HG03064 (cell line): ENCODE data around the gene BRINP1.

ENCODE experiments used
- ATAC-seq: cut with Tn5 transposase; IDR thresholded peaks from one replicate; pipeline ENCODE4 v1.9.1; 2021; ENCODE audit warnings: low read depth; ENCODE audit not compliant: unreplicated experiment

BRINP1 gene

DNA sequence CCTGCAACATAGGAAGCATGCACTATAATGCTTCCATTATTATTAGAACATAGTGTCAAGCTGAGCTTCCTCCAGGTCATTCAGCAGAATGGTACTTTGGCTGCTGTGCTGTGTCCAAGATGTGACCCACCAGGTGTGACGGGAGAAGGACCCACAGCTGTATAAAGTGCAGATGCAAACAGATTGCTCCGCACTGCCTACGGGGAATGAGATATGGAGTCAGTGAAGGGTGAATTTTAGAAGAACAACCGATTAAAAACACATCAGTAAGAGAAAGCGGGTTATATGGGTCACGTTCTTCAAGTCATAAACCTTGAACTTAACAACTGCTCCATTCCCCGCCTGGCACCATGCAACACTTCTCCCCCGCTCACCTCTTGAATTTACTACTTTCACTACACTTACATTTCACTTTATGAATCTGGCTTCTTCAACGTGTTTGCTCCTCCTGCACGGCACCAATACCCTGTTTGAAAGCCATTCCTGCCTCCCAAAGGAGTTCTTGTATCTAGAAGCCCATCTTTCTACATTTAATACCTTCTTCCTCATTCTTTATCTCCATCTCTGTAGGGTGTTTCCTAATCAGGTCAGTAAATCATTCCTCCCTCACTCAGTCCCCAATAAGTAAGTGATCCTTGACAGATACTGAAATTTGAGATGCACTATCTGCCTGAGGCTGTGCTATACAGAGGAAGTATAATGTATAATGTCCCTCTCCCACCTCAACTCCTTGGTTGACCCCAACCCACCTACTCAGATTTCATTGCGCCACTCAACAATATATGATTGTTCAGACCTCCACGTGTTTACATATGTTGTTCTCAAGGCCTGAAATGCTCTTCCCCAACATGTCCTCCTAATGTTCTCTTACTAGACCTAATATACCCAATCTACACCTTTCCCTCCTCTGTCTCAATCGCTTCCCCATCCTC, 25.9 kb downstream of the BRINP1 start:
- ATAC-seq = no peak

DNA sequence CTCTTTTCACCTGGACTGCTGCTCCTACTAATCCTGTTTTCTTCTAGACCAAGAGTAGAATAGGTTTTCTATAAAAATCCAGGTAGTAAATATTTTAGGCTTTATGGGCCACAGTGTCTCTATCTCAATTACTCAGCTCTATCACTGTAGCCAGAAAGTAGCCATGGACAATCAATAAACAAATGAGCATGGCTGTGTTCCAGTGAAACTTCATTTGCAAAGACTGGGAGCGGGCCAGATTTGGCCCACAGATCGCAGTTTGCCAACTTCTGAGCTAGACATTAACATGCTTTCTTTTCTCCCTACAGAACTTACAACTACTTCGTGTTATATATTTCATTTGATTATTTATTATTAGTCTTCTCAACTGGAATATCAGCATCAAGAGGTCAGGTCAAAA, 30.2 kb downstream of the BRINP1 start:
- ATAC-seq = no peak

DNA sequence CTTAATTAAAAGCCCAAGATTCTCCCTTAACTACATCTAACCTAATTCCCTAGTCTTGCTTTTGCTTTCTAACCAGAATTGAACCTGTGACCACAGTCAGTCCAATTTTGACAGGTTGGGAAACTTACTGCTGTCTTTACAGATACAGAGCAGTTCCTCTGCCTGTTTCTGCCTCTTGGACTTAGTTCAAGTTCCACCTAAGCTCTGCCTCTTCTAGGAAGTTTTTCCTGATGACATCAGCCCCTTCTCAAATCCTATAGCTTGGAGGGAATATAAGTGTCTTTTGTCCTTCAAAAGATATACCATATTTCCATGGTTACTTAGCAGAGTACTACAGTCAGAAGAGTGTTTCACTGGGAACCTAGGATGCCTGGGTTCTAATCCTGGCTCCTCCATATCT, 31.7 kb downstream of the BRINP1 start:
- no peak for ATAC-seq

DNA sequence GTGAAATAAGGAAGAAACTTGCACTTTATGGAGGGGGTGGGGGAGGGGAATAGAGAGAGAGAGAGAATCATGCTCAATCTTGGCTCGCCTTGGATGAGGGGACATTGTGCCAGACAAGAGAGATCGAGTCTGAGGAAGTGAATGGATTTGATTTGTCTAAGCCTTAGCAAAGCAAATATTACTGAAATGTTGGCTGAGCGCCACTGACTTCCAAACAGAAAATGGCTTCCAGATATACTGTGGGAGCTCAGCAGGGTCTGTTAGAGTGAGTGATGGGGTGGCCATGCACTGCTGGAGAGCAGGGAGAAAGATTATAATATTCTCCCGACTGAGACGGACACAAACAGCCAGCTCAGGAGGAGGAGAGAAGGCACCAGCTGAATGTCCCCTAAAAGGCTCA, 34.5 kb downstream of the BRINP1 start:
- ATAC-seq = no peak

- no peak for ATAC-seq
Measured at GRCh38 chr9:119333507-119334229, 35.6 kb downstream of the BRINP1 start.

DNA sequence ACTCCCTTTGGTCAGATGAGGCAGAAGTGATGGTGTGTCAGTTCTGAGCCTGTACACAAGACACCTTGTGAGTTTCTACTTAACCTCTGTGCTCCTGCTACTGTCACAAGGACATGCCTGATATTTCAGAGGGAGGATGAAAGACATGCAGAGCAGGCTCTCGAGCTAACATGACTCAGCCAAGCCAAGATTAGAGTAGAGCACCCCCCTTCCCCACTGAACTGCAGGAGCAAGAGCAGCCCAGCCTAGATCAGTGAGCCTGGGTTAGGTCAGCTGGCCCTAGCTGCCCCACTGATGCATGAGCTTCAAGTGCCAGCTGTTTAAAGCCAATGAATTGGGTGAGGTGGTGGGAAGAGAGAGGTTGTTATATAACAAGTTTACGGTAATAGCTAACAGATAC, 36.7 kb downstream of the BRINP1 start:
- no peak for ATAC-seq

- no peak for ATAC-seq
Measured at GRCh38 chr9:119322184-119322583, 47.1 kb downstream of the BRINP1 start.

DNA sequence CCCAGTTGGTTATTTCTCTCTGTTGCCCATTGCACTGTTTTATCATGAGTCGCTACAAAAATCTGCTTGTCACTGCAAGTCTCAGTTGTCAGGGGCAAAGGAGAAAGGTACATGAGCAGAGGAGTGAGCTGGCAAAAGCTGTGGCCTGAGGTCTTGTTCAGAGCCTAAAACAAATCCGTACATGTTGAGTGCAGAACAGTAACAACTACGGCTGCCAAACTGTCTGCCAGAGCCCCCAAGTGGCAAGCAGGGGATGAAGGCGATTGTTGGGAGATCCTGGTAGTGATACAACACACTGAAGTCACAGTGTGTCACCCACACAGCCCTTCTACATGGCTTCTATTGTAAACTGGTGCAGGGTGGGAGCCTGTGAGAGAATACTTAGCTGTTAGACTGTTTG, 50.9 kb downstream of the BRINP1 start:
- ATAC-seq = no peak

DNA sequence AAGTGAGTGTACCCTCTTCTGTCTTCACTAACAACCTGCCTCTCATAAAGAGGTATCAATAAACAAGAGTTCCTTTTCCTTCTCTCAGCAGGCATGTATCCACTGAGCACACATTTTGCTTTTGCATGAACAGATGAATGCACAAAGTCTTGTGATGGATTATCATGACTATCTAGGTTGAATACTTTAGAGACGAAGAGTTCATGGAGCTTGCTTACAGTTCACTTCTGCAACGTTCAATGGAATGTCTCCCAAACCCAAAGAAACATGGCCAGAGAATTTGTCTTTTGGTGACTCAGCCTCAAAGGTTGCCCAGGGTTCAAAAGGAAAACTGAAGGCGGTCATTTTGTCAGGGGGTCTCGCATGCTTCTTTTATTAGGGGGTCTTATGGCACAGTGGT, 55.4 kb downstream of the BRINP1 start:
- no peak for ATAC-seq

DNA sequence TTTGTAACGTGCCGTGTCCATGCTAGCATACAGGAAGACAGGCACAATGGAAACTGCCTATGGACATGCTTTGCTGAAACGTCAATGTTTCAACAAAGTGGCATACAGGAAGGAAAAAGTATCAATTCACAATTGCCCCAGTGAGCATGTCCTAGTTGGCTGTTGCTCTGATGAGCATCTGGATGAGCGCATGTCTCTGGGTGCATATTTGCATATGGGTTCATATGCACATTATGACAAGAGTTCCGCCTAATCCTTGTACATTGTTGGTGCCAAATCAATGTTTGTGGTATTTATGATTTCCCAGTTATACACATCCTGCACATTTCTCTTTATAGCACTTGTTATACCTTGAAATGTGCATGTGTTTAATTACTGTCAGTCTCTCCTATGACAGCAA, 58.5 kb downstream of the BRINP1 start:
- no peak for ATAC-seq

DNA sequence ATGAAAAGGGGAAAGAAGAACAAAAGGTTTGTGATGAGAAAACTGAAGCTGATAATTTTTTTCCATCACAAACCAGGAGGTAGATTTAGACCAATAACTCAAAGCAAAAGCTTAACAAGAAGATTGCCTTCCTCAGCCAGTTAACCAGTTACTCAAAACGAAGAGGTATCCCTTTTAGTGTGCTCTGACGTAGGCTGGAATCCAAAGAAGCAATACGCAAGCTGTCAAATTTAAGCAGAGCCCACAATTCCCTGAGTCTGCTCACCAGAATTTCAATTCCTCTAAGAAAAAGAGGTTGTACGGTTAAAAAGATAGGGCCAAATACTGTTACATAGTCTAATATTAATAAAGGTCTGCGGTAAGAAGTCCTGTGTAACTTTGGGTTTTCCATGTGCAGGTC, 61.8 kb downstream of the BRINP1 start:
- no peak for ATAC-seq

GRCh38 chr9:119304555-119304954, 64.7 kb downstream of the BRINP1 start:
- no peak for ATAC-seq

DNA sequence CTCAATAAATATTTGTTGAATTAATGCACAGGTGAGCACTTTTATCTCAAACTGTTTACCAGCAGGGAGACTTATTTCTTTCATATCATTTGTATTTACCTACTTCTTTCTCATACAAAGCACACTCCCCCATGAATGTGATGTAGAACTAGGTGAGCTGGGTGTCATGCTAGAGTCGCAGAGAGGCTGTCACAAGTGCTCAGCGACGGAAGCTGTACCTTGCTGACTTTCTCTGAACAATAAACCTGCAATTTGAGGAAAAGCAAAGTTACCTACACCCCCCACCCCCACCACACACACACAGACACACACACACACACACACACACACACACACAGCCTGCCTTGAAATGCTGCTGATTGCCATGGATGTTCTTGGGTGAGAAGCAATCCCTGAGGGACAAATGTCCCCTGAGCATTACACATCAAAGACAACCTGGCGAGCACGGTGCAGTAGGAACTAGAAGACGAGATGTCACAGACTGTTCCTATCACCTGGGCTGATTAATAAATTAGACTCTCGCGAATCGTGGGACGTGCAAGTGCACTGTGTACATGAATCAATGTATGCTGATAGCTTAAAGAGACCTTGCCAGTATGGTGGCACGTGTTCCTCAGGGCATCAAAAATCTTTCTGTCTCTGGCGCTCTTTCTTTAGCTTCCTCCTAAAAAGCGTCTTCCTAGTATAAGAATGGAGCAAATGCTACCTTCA, 66.1 kb downstream of the BRINP1 start:
- no peak for ATAC-seq

DNA sequence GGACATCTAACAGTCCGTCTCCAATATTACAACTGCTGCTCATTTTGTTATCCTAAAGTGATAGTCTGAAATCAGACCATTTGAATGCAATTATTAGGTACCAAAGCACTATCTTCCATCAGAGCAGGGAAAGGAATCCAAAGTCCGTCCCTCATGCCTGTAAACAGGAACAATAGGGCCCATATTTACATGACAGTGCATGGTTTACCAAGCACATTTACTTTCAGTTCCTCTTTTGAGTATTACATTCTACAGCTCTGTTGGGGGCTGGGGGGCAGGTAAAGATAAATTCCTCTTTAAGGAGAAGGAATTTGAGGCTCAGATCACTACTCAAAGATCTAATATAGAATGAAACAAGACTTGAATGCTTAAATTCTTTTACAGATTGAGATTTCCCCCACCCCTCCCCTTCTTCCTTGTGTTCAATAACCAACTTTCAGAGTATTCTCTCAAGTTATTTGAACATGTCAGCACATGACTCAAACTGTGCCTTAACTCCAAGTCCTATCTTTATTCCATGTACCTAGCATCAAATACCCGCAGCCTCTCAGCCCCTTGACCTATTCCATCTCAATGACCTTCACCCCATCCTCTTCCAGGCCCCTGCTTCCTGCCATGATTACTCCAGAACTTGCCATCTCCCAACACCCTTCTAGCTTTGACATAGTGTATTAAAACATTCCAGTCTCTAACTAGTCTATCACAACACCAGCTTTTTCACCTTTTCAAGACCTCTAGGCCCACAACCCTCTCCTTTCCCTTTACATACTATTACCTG, 71.0 kb downstream of the BRINP1 start:
- ATAC-seq = no peak

DNA sequence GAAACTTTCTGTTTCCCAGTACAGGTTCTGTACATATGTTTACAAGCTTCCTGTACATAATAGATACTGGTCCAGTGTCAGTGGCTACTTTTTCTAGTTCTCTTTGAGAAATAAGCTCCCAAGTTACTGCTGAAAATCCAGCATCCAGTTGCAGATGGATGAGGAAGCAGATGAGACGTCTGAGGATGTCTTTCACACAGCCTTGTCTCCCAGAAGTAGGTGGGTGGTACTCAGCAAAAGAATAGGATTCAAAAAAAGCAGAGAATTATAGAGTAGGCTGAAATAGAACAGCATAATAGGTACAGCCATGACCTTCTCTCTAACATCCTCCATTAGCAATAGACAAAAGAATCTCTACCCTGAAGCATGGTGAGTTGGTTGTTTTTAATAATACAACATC, 77.7 kb downstream of the BRINP1 start:
- ATAC-seq = no peak

GRCh38 chr9:119289740-119290433, 79.3 kb downstream of the BRINP1 start:
- no peak for ATAC-seq

DNA sequence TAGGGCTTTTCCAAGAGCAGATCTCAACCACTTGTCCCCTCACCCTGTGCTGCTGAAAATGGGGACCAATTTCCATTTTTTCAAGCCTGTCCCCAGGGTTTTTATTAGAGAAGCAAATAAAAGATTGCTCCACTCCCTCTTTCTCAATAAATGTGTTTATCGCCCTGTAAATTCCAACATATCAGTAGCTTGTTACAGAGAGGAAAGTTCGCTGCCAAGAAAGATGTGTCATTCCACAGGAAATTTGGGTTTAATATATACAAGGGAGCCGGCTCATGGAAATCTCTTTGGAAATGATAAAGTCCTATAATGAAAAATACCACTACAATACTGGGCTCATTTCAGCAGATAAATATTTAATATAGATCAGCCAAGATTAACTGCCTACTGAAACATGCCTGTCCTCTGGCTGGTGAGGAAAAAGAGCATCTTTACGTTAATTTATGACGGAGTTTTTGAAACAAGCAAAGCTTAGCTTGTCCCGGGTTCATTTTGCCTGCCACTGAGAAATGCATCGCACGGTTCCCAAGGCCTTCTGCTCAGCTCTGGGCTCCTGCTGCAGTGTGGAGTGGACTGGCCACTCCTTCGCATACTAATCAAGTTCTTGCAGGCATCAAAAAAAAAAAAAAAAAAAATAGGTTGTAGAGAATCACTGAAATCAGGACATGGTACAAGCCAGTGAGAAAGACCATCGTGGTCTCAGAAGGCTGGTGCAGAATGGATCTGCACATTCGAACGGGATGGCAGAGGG, 84.5 kb downstream of the BRINP1 start:
- no peak for ATAC-seq

DNA sequence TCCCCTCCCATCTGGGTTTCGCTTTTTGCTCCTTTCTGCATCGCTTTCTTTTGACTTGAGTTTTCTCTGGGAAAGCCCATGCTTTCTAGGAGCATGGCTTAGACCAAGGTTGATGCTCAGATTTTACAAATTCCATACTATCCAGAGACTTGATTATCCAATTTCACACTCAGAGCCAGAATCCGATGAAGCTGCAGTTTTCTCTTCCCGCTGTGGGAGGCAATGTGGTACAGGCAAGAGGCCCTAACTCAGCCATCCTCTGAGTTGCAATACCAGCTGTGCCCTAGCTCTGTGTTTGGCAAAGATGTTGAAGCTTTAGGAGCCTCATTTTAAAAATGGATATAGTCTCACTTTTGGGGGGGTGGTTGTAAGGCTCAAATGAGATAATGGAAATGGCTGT, 85.1 kb downstream of the BRINP1 start:
- no peak for ATAC-seq

GRCh38 chr9:119283078-119283794, 86.0 kb downstream of the BRINP1 start:
- no peak for ATAC-seq
